GM12878 (cell line): ENCODE data around the gene FAN1. TPM values are rescaled to one million over a fixed set of nuclear protein-coding genes. Genes with fewer than 3 reads are reported as not detected.

ENCODE experiments used
- ATAC-seq: fragments of 200-7000 bp; cut with Tn5 transposase; 3 replicates; pipeline ENCODE4 v1.9.1; 2020; ENCODE audit warnings: mild to moderate bottlenecking, moderate library complexity
- BruUV-seq: library from RNA; stranded (reverse); fragments of 400-500 nt; replicated peaks from 2 replicates; lab custom pipeline; 2021; lab: Mats Ljungman, UMichigan
- CTCF ChIA-PET: fragments of 300-600 bp; sonication (Branson Sonifier 250); formaldehyde crosslinking; extraction: SDS; loops from one replicate; lab custom pipeline; 2021; ENCODE audit warnings: inconsistent platforms; lab: Yijun Ruan, JAX
- POLR2A ChIA-PET: fragments of 350-600 bp; formaldehyde crosslinking; extraction: SDS; loops from one replicate; lab custom pipeline; 2021; ENCODE audit warnings: inconsistent platforms; lab: Charles Lee
- RAD21 ChIA-PET: fragments of 300-600 bp; sonication (Branson Sonifier 250); formaldehyde crosslinking; loops from one replicate; lab custom pipeline; 2023; ENCODE audit warnings: antibody characterized with exemption; ENCODE audit not compliant: unreplicated experiment; lab: Charles Lee
- SMC1A ChIA-PET: fragments of 300-600 bp; sonication (Branson Sonifier 250); formaldehyde crosslinking; loops from one replicate; lab custom pipeline; 2023; ENCODE audit not compliant: unreplicated experiment, uncharacterized antibody; lab: Charles Lee
- DNase-seq: peaks from one replicate; pipeline ENCODE4 v3.0.0-alpha.2; 2011; ENCODE audit warnings: low read depth, low spot score
- FAIRE-seq: peaks from 3 replicates; lab custom pipeline; 2011; peaks lifted over from hg19 to GRCh38; lab: Jason Lieb, UNC
- H2AFZ ChIP-seq: 2 replicates; pipeline ENCODE4 v1.6.0; 2011; ENCODE audit warnings: low read depth, low read length, control low read depth; ENCODE audit not compliant: control insufficient read depth
- H3K27ac ChIP-seq: 2 replicates; pipeline ENCODE4 v1.5.1; 2011; ENCODE audit warnings: control low read depth; ENCODE audit not compliant: control insufficient read depth, insufficient read depth
- H3K27me3 ChIP-seq, 2 experiments: replicated peaks in 1 of 2; 2 replicates each; pipeline versions ENCODE4 v1.6.0 to v1.6.1; 2011; ENCODE audit warnings: low read length in 1 of 2; ENCODE audit not compliant: control insufficient read depth in 2 of 2, insufficient read depth in 2 of 2
- H3K36me3 ChIP-seq, 2 experiments: 2 replicates each; pipeline ENCODE4 v1.5.1; 2011; ENCODE audit warnings: low read length in 1 of 2; ENCODE audit not compliant: control insufficient read depth in 2 of 2, insufficient read depth in 2 of 2
- H3K4me1 ChIP-seq: 2 replicates; pipeline ENCODE4 v1.6.1; 2011; ENCODE audit warnings: mild to moderate bottlenecking, low read length, moderate library complexity, mixed read lengths; ENCODE audit not compliant: control insufficient read depth, insufficient read depth
- H3K4me2 ChIP-seq: 2 replicates; pipeline ENCODE4 v1.6.0; 2011; ENCODE audit warnings: control low read depth; ENCODE audit not compliant: control insufficient read depth, insufficient read depth
- H3K4me3 ChIP-seq: fragments of 200-600 bp; sonication (generic); 2 replicates; pipeline ENCODE4 v1.5.1; 2016
- H3K79me2 ChIP-seq: 2 replicates; pipeline ENCODE4 v1.6.0; 2011; ENCODE audit warnings: low read length; ENCODE audit not compliant: control insufficient read depth, insufficient read depth
- H3K9ac ChIP-seq: 2 replicates; pipeline ENCODE4 v1.8.0; 2011; ENCODE audit warnings: low read length, control low read depth, mixed read lengths; ENCODE audit not compliant: control insufficient read depth, insufficient read depth
- H3K9me3 ChIP-seq: replicated peaks from 3 replicates; pipeline ENCODE4 v1.5.1; 2011; ENCODE audit warnings: mild to moderate bottlenecking, low read length; ENCODE audit not compliant: control insufficient read depth, insufficient read depth
- H4K20me1 ChIP-seq: 2 replicates; pipeline ENCODE4 v1.6.0; 2011; ENCODE audit not compliant: control insufficient read depth, insufficient read depth
- EP300 ChIP-seq, 2 experiments: fragments of 150-350 bp in 1 of 2; IDR thresholded peaks; 2 replicates each; pipeline ENCODE4 v1.6.1; 2011 to 2012; ENCODE audit warnings: low read depth in 2 of 2, low read length in 2 of 2, borderline replicate concordance in 1 of 2, improper control_type of control experiment in 1 of 2, inconsistent platforms in 1 of 2; ENCODE audit not compliant: control insufficient read depth in 1 of 2
- NR2F1 ChIP-seq: fragments of 450-650 bp; conservative IDR thresholded peaks from 2 replicates; pipeline ENCODE4 v1.6.1; 2017; ENCODE audit warnings: mild to moderate bottlenecking
- SRF ChIP-seq, 2 experiments: IDR thresholded peaks; 2 replicates each; pipeline ENCODE4 v1.6.1; 2011; ENCODE audit warnings: low read depth in 2 of 2, low read length in 2 of 2, mild to moderate bottlenecking in 1 of 2, moderate library complexity in 1 of 2
- YBX1 ChIP-seq: fragments of 450-650 bp; IDR thresholded peaks from 2 replicates; pipeline ENCODE4 v1.6.1; 2016; ENCODE audit warnings: antibody characterized with exemption
- WGBS: methylation state at CpG from one replicate; pipeline ENCODE4 v1.1.6; 2016; ENCODE audit warnings: low lambda C conversion rate; ENCODE audit not compliant: insufficient replicate concordance, insufficient coverage; ENCODE audit errors: missing lambda C conversion rate; 5-methylcytosine and 5-hydroxymethylcytosine counted together
- in situ Hi-C: fragments of 300-500 bp; cut with MboI; formaldehyde crosslinking; loops from 9 replicates; pipeline ENCODE4 v1.14.3; 2018; ENCODE audit warnings: mixed read lengths
- intact Hi-C: fragments of 100-400 bp; cut with micrococcal nuclease; formaldehyde crosslinking; loops from one replicate; pipeline ENCODE4 v1.14.2; 2022; ENCODE audit not compliant: unreplicated experiment
- polyA plus RNA-seq, 11 experiments: library from polyadenylated mRNA; depleted of rRNA in 4 of 11; unstranded in 6 of 11; stranded (reverse) in 5 of 11; fragments of >200 nt; fragmentation: Nextera tagmentation in 4 of 11; fragmentation: Illumina TruSeq in 1 of 11; extraction: Ambion mirVana in 4 of 11; extraction: Trizol in 1 of 11; gene quantifications; 1 replicate in 1 of 11; 2 replicates in 10 of 11; pipeline versions ENCODE4 v1.2.1 to v1.2.3, GENCODE V29; 2011 to 2016; ENCODE audit warnings: inconsistent platforms in 2 of 11, missing spikeins in 2 of 11, low read depth in 1 of 11
- total RNA-seq, 4 experiments: library from RNA; depleted of rRNA in 3 of 4; stranded (reverse); fragments of >200 nt in 3 of 4; fragmentation: Illumina TruSeq in 1 of 4; extraction: Trizol in 1 of 4; gene quantifications; 2 replicates each; pipeline versions ENCODE4 v1.2.1 to v1.2.3, GENCODE V29; 2013 to 2021
- TF ChIP-seq, protein P1 (sequence below): fragments of 450-650 bp; IDR thresholded peaks from 2 replicates; pipeline ENCODE4 v1.6.1; 2017; ENCODE audit warnings: mild to moderate bottlenecking, moderate library complexity
- TF ChIP-seq, protein P2 (sequence below): IDR thresholded peaks from 2 replicates; pipeline ENCODE4 v1.6.1; 2011; ENCODE audit warnings: borderline replicate concordance, low read depth, mild to moderate bottlenecking, moderate library complexity, mixed read lengths, low read length; ENCODE audit not compliant: insufficient read depth; ENCODE audit errors: extremely low read length
- TF ChIP-seq, protein P3 (sequence below): fragments of 450-650 bp; IDR thresholded peaks from 2 replicates; pipeline ENCODE4 v1.6.1; 2018; ENCODE audit warnings: mild to moderate bottlenecking, low read depth, moderate library complexity; ENCODE audit not compliant: partially characterized antibody
- TF ChIP-seq, protein P4 (sequence below): IDR thresholded peaks from 2 replicates; pipeline ENCODE4 v1.6.1; 2012; ENCODE audit warnings: low read depth, low read length, improper control_type of control experiment

FAN1 gene
- total and polyA plus RNA-seq, 10 of the 15 experiments (the other 5 are each of a cell fraction or from before 2014, with no cell fraction given): 0.55 to 18.6 (median 12.6) TPM

DNA sequence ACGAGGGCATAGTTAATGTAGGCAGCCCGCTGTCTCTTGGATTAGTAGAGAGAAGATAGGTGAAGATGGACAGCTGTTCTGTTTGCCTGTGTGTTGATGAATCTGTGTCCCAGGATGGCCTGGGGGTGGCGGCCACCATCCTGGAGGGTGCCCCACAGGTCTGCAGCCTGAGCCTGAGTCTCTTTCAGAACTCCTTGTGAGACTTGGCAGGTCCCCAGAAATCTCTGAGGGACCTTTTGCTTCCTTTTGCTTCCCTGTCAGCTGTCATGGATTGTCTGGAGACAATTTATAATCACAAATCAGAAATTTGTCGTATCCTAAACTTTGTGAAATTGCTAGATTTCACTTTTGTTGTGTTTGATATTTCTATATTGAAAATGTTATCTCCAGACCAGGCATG, 17.4 kb downstream of the FAN1 start (continued):
- TF ChIP-seq, protein P1, sequence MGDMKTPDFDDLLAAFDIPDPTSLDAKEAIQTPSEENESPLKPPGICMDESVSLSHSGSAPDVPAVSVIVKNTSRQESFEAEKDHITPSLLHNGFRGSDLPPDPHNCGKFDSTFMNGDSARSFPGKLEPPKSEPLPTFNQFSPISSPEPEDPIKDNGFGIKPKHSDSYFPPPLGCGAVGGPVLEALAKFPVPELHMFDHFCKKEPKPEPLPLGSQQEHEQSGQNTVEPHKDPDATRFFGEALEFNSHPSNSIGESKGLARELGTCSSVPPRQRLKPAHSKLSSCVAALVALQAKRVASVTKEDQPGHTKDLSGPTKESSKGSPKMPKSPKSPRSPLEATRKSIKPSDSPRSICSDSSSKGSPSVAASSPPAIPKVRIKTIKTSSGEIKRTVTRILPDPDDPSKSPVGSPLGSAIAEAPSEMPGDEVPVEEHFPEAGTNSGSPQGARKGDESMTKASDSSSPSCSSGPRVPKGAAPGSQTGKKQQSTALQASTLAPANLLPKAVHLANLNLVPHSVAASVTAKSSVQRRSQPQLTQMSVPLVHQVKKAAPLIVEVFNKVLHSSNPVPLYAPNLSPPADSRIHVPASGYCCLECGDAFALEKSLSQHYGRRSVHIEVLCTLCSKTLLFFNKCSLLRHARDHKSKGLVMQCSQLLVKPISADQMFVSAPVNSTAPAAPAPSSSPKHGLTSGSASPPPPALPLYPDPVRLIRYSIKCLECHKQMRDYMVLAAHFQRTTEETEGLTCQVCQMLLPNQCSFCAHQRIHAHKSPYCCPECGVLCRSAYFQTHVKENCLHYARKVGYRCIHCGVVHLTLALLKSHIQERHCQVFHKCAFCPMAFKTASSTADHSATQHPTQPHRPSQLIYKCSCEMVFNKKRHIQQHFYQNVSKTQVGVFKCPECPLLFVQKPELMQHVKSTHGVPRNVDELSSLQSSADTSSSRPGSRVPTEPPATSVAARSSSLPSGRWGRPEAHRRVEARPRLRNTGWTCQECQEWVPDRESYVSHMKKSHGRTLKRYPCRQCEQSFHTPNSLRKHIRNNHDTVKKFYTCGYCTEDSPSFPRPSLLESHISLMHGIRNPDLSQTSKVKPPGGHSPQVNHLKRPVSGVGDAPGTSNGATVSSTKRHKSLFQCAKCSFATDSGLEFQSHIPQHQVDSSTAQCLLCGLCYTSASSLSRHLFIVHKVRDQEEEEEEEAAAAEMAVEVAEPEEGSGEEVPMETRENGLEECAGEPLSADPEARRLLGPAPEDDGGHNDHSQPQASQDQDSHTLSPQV: no peak

DNA sequence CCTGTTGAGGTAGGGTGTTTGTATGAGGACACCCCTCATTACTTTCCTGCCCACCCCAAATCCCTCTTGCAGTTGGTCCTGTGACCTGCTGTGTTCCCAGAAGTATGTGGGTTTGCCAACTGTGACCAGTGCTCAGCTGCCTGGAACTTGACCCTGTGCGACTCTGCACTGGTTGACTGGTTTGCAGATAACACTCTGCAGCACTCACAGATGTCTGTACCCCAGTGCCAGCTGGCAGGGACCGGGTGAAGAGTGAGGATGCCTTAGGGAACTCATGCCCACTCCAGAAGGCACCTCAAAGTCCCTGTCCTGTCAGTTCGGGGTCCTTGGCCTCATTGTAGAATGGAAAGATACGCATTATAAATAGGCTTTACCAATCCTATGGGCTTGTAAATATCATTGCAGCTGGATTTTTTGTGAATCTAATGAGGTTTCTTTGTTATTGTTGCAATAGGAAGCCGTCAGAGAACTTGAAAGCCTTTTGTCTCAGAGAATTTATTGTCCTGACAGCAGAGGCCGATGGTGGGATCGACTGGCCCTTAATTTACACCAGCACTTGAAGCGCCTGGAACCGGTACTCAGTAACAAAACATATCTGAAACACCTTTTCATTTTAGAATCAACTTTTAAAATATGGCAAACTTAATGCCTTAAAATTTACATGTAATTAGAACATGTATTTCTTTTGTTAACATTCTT, 18.2 kb downstream of the FAN1 start:
- no peaks in the 10 kb centered on the region for H3K79me2 ChIP-seq
- intact Hi-C loops (loop anchor here (5.0 kb wide), 1 partner anchor 50 kb away; no protein-coding TSS in a partner anchor), in situ Hi-C loops (no loop called here)
- H3K4me3 ChIP-seq: no peak overlapping the region
- no peak overlapping the region for H3K9ac ChIP-seq
- ATAC-seq (no peak), DNase-seq (no peak), FAIRE-seq (no peak)
- peaks cover 19% of the 10 kb centered on the region for H3K4me1 ChIP-seq
- peaks cover 13 to 32% of the 10 kb centered on the region in 2 experiments for H3K36me3 ChIP-seq
- no peaks in the 10 kb centered on the region for H3K9me3 ChIP-seq
- SMC1A ChIA-PET: interaction anchor here (0.5 kb wide), 1 partner anchor 126 kb away, joined by 3 read pairs; no protein-coding TSS in a partner anchor
- CTCF ChIA-PET: no interaction called here
- no peak overlapping the region for H3K4me2 ChIP-seq
- RAD21 ChIA-PET: no interaction called here
- H3K27me3 ChIP-seq: no peaks in the 10 kb centered on the region
- no peaks in the 10 kb centered on the region; the same call in 1 of the 2 replicates for H4K20me1 ChIP-seq
- POLR2A ChIA-PET: no interaction called here
- no TSS peak for BruUV-seq
- H2AFZ ChIP-seq: no peak overlapping the region
- WGBS: 75% methylated on average over 9 of the region's 9 CpGs
- H3K27ac ChIP-seq: no peak overlapping the region
- TF ChIP-seq, protein P2, sequence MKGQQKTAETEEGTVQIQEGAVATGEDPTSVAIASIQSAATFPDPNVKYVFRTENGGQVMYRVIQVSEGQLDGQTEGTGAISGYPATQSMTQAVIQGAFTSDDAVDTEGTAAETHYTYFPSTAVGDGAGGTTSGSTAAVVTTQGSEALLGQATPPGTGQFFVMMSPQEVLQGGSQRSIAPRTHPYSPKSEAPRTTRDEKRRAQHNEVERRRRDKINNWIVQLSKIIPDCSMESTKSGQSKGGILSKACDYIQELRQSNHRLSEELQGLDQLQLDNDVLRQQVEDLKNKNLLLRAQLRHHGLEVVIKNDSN: no peak
- no peak for TF ChIP-seq EP300 (IDR thresholded peaks at IDR 0.05; ENCODE audit: borderline replicate concordance in 1 of 2, control insufficient read depth in 1 of 2, low read depth in 2 of 2, low read length in 2 of 2)
- no peak for TF ChIP-seq NR2F1
- TF ChIP-seq, protein P3, sequence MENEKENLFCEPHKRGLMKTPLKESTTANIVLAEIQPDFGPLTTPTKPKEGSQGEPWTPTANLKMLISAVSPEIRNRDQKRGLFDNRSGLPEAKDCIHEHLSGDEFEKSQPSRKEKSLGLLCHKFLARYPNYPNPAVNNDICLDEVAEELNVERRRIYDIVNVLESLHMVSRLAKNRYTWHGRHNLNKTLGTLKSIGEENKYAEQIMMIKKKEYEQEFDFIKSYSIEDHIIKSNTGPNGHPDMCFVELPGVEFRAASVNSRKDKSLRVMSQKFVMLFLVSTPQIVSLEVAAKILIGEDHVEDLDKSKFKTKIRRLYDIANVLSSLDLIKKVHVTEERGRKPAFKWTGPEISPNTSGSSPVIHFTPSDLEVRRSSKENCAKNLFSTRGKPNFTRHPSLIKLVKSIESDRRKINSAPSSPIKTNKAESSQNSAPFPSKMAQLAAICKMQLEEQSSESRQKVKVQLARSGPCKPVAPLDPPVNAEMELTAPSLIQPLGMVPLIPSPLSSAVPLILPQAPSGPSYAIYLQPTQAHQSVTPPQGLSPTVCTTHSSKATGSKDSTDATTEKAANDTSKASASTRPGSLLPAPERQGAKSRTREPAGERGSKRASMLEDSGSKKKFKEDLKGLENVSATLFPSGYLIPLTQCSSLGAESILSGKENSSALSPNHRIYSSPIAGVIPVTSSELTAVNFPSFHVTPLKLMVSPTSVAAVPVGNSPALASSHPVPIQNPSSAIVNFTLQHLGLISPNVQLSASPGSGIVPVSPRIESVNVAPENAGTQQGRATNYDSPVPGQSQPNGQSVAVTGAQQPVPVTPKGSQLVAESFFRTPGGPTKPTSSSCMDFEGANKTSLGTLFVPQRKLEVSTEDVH: no peak
- no peak for TF ChIP-seq YBX1
- TF ChIP-seq SRF (IDR thresholded peaks at IDR 0.05; ENCODE audit: low read depth in 2 of 2, low read length in 2 of 2): no peak
- TF ChIP-seq, protein P4, sequence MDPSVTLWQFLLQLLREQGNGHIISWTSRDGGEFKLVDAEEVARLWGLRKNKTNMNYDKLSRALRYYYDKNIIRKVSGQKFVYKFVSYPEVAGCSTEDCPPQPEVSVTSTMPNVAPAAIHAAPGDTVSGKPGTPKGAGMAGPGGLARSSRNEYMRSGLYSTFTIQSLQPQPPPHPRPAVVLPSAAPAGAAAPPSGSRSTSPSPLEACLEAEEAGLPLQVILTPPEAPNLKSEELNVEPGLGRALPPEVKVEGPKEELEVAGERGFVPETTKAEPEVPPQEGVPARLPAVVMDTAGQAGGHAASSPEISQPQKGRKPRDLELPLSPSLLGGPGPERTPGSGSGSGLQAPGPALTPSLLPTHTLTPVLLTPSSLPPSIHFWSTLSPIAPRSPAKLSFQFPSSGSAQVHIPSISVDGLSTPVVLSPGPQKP: no peak
